ENCODE results near the gene MUCL1. TPM values are rescaled to one million over a fixed set of nuclear protein-coding genes. Genes with fewer than 3 reads are reported as not detected.

MUCL1 gene
- total and polyA plus RNA-seq, 2 donors (not counting 3 experiments of a cell fraction or from before 2014, with no cell fraction given) = not detected

DNA sequence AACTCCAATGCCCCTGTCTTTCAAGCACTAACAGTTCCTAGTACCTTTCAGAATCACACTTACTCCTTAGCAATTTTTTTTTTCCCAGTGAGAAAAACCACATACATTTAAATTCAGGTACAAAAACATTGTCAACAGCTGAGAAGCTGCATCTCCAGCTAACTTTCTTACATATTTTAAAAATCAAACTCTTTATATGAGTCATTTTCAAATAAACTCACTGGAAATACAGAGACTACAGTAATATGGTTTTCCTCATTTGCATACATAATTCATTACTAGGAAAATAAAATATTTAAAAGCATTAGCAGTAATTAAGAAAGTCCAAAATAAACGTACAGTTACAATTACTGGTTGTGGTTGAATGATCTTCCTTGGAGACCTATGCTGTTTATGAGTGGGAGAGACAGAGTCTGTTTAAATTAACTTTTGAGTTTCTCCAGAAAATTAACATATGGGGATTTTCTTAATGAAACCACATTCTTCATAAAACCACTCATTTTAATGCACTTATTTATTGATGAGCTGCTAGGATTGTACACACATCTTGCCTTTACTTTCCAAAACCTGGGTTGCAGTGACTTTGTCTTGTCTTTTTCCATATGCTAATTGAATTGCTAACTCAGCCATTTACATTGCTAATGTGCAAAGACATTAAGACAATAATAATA is 9.8 kb downstream of the MUCL1 start:
- ChIA-PET CTCF (no interaction called here), POLR2A (no interaction called here)
- no peak for FAIRE-seq

More for the DNA sequence above, 9.8 kb downstream of the MUCL1 start:
- no peaks in the 10 kb centered on the region for H3K4me1 ChIP-seq (ENCODE audit: control insufficient read depth, extremely low read depth, insufficient read depth, low read length)
- H3K9me3 ChIP-seq (replicated peaks; ENCODE audit: control insufficient read depth, insufficient read depth, low read length) = no peaks in the 10 kb centered on the region
- H3K27ac ChIP-seq (ENCODE audit: insufficient read depth, low read depth, low read length) = no peak overlapping the region
- dilution Hi-C loops (cut with MboI; ENCODE audit: extremely low pct_ligation_motif_present, low sequenced_read_pairs) (no loop called here), intact Hi-C loops (cut with micrococcal nuclease) (no loop called here)
- DNase-seq (ENCODE audit: low read depth, low spot score) = no peak
- H3K27me3 ChIP-seq (ENCODE audit: control insufficient read depth in 2 of 2, insufficient read depth in 2 of 2, low read length in 2 of 2) = peaks cover 0 to 6% of the 10 kb centered on the region in 2 experiments
- no peaks in the 10 kb centered on the region for H4K20me1 ChIP-seq (replicated peaks; ENCODE audit: control insufficient read depth, extremely low read depth, insufficient read depth, low read length)
- H3K4me3 ChIP-seq (replicated peaks in 1 of 3; ENCODE audit: insufficient read depth in 1 of 3, low read depth in 1 of 3, low read length in 3 of 3) = no peak overlapping the region
- H3K9ac ChIP-seq (replicated peaks; ENCODE audit: extremely low read depth, insufficient read depth, low read length) = no peak overlapping the region
- H3K79me2 ChIP-seq (ENCODE audit: control insufficient read depth, insufficient read depth, low read length) = no peaks in the 10 kb centered on the region
- H2AFZ ChIP-seq (ENCODE audit: low read depth, low read length) = no peak overlapping the region
- no peak overlapping the region for H3K4me2 ChIP-seq (ENCODE audit: insufficient read depth, low read length)
- no peaks in the 10 kb centered on the region for H3K9me1 ChIP-seq (replicated peaks; ENCODE audit: control insufficient read depth, extremely low read depth, insufficient read depth, low read length)
- TF ChIP-seq, protein P1, sequence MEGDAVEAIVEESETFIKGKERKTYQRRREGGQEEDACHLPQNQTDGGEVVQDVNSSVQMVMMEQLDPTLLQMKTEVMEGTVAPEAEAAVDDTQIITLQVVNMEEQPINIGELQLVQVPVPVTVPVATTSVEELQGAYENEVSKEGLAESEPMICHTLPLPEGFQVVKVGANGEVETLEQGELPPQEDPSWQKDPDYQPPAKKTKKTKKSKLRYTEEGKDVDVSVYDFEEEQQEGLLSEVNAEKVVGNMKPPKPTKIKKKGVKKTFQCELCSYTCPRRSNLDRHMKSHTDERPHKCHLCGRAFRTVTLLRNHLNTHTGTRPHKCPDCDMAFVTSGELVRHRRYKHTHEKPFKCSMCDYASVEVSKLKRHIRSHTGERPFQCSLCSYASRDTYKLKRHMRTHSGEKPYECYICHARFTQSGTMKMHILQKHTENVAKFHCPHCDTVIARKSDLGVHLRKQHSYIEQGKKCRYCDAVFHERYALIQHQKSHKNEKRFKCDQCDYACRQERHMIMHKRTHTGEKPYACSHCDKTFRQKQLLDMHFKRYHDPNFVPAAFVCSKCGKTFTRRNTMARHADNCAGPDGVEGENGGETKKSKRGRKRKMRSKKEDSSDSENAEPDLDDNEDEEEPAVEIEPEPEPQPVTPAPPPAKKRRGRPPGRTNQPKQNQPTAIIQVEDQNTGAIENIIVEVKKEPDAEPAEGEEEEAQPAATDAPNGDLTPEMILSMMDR (IDR thresholded peaks at IDR 0.05; ENCODE audit: extremely low read depth in 1 of 2, insufficient read depth in 1 of 2, low read depth in 1 of 2, low read length in 2 of 2) = no peak
- TF ChIP-seq MYC (IDR thresholded peaks at IDR 0.05; ENCODE audit: low read depth, low read length) (no peak), GATA2 (IDR thresholded peaks at IDR 0.05; ENCODE audit: insufficient read depth, insufficient read length, low read depth, low read length) (no peak)
- TF ChIP-seq, protein P2, sequence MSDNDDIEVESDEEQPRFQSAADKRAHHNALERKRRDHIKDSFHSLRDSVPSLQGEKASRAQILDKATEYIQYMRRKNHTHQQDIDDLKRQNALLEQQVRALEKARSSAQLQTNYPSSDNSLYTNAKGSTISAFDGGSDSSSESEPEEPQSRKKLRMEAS (IDR thresholded peaks at IDR 0.05; ENCODE audit: insufficient read depth, insufficient read length) = no peak
- no TSS peak for BruUV-seq (replicated peaks)
- H3K36me3 ChIP-seq (ENCODE audit: control insufficient read depth in 2 of 2, extremely low read depth in 1 of 2, insufficient read depth in 2 of 2, low read length in 2 of 2) = no peaks in the 10 kb centered on the region
